Chondrocyte (in vitro differentiated cells): Measurements from ENCODE around the gene PSTPIP1. TPM values are rescaled to one million over a fixed set of nuclear protein-coding genes. Genes with fewer than 3 reads are reported as not detected.

Source experiments
- DNase-seq: peaks from one replicate; pipeline ENCODE4 v3.0.0; 2021; ENCODE audit warnings: mixed read lengths, low spot score
- H3K27ac Mint-ChIP-seq: one replicate; pipeline ENCODE4 v1.8.0; 2021; ENCODE audit warnings: mild to moderate bottlenecking, moderate library complexity, mixed read lengths; ENCODE audit not compliant: unreplicated experiment
- H3K27me3 Mint-ChIP-seq: 2 replicates; pipeline ENCODE4 v1.8.0; 2021; ENCODE audit warnings: low read depth, mixed read lengths
- H3K36me3 Mint-ChIP-seq: 2 replicates; pipeline ENCODE4 v1.8.0; 2021; ENCODE audit warnings: low read depth, mixed read lengths
- H3K4me1 Mint-ChIP-seq: 2 replicates; pipeline ENCODE4 v1.8.0; 2021; ENCODE audit warnings: low read depth, mild to moderate bottlenecking, mixed read lengths
- H3K4me3 Mint-ChIP-seq: one replicate; pipeline ENCODE4 v1.8.0; 2021; ENCODE audit warnings: mild to moderate bottlenecking, moderate library complexity, mixed read lengths; ENCODE audit not compliant: unreplicated experiment
- H3K9me3 Mint-ChIP-seq: 2 replicates; pipeline ENCODE4 v1.8.0; 2021; ENCODE audit warnings: low read depth, mixed read lengths
- CTCF ChIP-seq: fragments of 200-600 bp; sonication (generic); IDR thresholded peaks from 2 replicates; pipeline ENCODE4 v1.5.0; 2021; ENCODE audit warnings: antibody characterized with exemption, mild to moderate bottlenecking, moderate library complexity
- total RNA-seq: library from RNA; stranded (reverse); gene quantifications from 3 replicates; pipeline ENCODE4 v1.2.1, GENCODE V29; 2021

Gene PSTPIP1
- total RNA-seq, 1 donor from 2014 or later, result not detected

- H3K4me1 Mint-ChIP-seq, result peaks cover 19% of the 10 kb centered on the region
- no peaks in the 10 kb centered on the region for H3K27me3 Mint-ChIP-seq
- peak; percentile 56 for DNase-seq
- H3K27ac Mint-ChIP-seq, result no peak overlapping the region
- H3K9me3 Mint-ChIP-seq, result no peaks in the 10 kb centered on the region
- no peak for TF ChIP-seq CTCF
- no peaks in the 10 kb centered on the region for H3K36me3 Mint-ChIP-seq
- H3K4me3 Mint-ChIP-seq, result no peak overlapping the region
These were observed 26.2 kb downstream of the PSTPIP1 start for GRCh38 chr15:77021088-77021481.

- Mint-ChIP-seq H3K9me3 (no peaks in the 10 kb centered on the region), H3K4me1 (peaks cover 19% of the 10 kb centered on the region), H3K36me3 (no peaks in the 10 kb centered on the region), H3K27me3 (no peaks in the 10 kb centered on the region), H3K4me3 (no peak overlapping the region), H3K27ac (peak overlapping the region; percentile 59)
- no peak for TF ChIP-seq CTCF
- peak; percentile 64 for DNase-seq
These were observed 27.0 kb downstream of the PSTPIP1 start for GRCh38 chr15:77021803-77022381.

GRCh38 chr15:77022646-77023575 is 28.0 kb downstream of the PSTPIP1 start:
- no peaks in the 10 kb centered on the region for H3K9me3 Mint-ChIP-seq
- DNase-seq, result peak; percentile 82
- no peak overlapping the region for H3K27ac Mint-ChIP-seq

GRCh38 chr15:77023576-77024272 is 28.8 kb downstream of the PSTPIP1 start:
- H3K36me3 Mint-ChIP-seq, result no peaks in the 10 kb centered on the region
- DNase-seq, result peak; percentile 77
- no peak overlapping the region for H3K27ac Mint-ChIP-seq
- no peak overlapping the region for H3K4me3 Mint-ChIP-seq
- no peaks in the 10 kb centered on the region for H3K27me3 Mint-ChIP-seq
- H3K4me1 Mint-ChIP-seq, result peaks cover 19% of the 10 kb centered on the region
- no peaks in the 10 kb centered on the region for H3K9me3 Mint-ChIP-seq
- TF ChIP-seq CTCF, result no peak

More at GRCh38 chr15:77022646-77023575, 28.0 kb downstream of the PSTPIP1 start:
- H3K27me3 Mint-ChIP-seq, result no peaks in the 10 kb centered on the region
- H3K4me3 Mint-ChIP-seq, result no peak overlapping the region
- no peaks in the 10 kb centered on the region for H3K36me3 Mint-ChIP-seq
- TF ChIP-seq CTCF, result no peak
- peaks cover 19% of the 10 kb centered on the region for H3K4me1 Mint-ChIP-seq
